Hepatocyte (in vitro differentiated cells): ENCODE results near the gene PASD1. TPM values are rescaled to one million over a fixed set of nuclear protein-coding genes. Genes with fewer than 3 reads are reported as not detected.

Experiments
- DNase-seq: peaks from one replicate; pipeline ENCODE4 v3.0.0-alpha.2; 2016; ENCODE audit warnings: low spot score
- H2AFZ ChIP-seq: fragments of 200-600 bp; sonication (generic); 2 replicates; pipeline ENCODE4 v1.6.0; 2016; ENCODE audit warnings: antibody characterized with exemption, mild to moderate bottlenecking
- H3K27ac ChIP-seq: fragments of 200-600 bp; sonication (generic); 2 replicates; pipeline ENCODE4 v1.5.1; 2016; ENCODE audit warnings: mild to moderate bottlenecking
- H3K27me3 ChIP-seq: fragments of 200-600 bp; sonication (generic); 2 replicates; pipeline ENCODE4 v1.6.1; 2016
- H3K36me3 ChIP-seq: fragments of 200-600 bp; sonication (generic); replicated peaks from 2 replicates; pipeline ENCODE4 v1.5.1; 2016; ENCODE audit warnings: low read depth; ENCODE audit not compliant: insufficient read depth
- H3K4me1 ChIP-seq: fragments of 200-600 bp; sonication (generic); 2 replicates; pipeline ENCODE4 v1.5.1; 2016; ENCODE audit warnings: mild to moderate bottlenecking, moderate library complexity; ENCODE audit not compliant: insufficient read depth
- H3K4me2 ChIP-seq: fragments of 200-600 bp; sonication (generic); 2 replicates; pipeline ENCODE4 v1.6.0; 2016
- H3K4me3 ChIP-seq: fragments of 200-600 bp; sonication (generic); 2 replicates; pipeline ENCODE4 v1.5.1; 2016; ENCODE audit warnings: mild to moderate bottlenecking
- H3K79me2 ChIP-seq: fragments of 200-600 bp; sonication (generic); 2 replicates; pipeline ENCODE4 v1.6.0; 2017; ENCODE audit warnings: mild to moderate bottlenecking
- H3K9me2 ChIP-seq: fragments of 200-600 bp; sonication (generic); replicated peaks from 2 replicates; pipeline ENCODE4 v1.6.0; 2017; ENCODE audit warnings: mild to moderate bottlenecking; ENCODE audit not compliant: insufficient read depth
- H3K9me3 ChIP-seq: fragments of 200-600 bp; sonication (generic); 2 replicates; pipeline ENCODE4 v1.5.1; 2016; ENCODE audit warnings: low read depth, mild to moderate bottlenecking
- H4K20me1 ChIP-seq: fragments of 200-600 bp; sonication (generic); 2 replicates; pipeline ENCODE4 v1.6.0; 2016; ENCODE audit warnings: mild to moderate bottlenecking; ENCODE audit not compliant: insufficient read depth, poor library complexity, severe bottlenecking
- EZH2 ChIP-seq: fragments of 200-600 bp; sonication (generic); IDR thresholded peaks from 2 replicates; pipeline ENCODE4 v1.6.1; 2016; ENCODE audit warnings: antibody characterized with exemption, mild to moderate bottlenecking, borderline replicate concordance
- EZH2phosphoT487 ChIP-seq: fragments of 200-600 bp; sonication (generic); IDR thresholded peaks from one replicate; pipeline ENCODE4 v1.6.1; 2018; ENCODE audit warnings: antibody characterized with exemption, mild to moderate bottlenecking, low read depth, moderate library complexity; ENCODE audit not compliant: unreplicated experiment, severe bottlenecking
- WGBS: methylation state at CpG from one replicate; pipeline ENCODE4 v1.1.6; 2016; ENCODE audit warnings: low lambda C conversion rate; ENCODE audit errors: missing lambda C conversion rate; 5-methylcytosine and 5-hydroxymethylcytosine counted together
- polyA plus RNA-seq: library from polyadenylated mRNA; unstranded; fragments of >200 nt; fragmentation: Nextera tagmentation; extraction: Ambion mirVana; gene quantifications from 2 replicates; pipeline ENCODE4 v1.2.1, GENCODE V29; 2016
- total RNA-seq: library from RNA; depleted of rRNA; stranded (reverse); fragments of >200 nt; gene quantifications from 2 replicates; pipeline ENCODE4 v1.2.3, GENCODE V29; 2014
- TF ChIP-seq, protein P1 (sequence below): fragments of 200-600 bp; sonication (generic); IDR thresholded peaks from 2 replicates; pipeline ENCODE4 v1.5.1; 2016; ENCODE audit warnings: antibody characterized with exemption, mild to moderate bottlenecking; ENCODE audit not compliant: poor library complexity

Gene PASD1
- total and polyA plus RNA-seq, 2 experiments from 2014 or later = not detected

DNA sequence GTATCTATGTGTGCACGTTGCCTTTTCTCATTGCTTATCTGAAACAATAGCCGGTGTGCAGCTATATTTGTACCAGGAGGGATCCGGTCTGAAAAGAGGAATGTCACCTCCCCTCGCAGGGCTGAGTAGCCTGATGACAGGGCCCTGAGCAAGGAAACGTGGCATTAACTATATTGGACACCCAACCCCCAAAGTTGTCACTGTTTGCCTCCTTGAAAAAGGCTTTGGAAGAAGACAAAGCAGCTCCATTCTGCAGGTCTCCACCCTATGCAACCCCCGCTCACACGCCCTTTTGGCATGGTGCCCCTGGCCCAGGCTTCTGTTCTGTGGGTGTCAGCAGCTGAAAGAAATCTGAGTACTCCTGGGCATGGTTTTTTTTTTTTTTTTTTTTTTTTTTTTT, 140.0 kb downstream of the PASD1 start:
- H3K4me3 ChIP-seq = no peak overlapping the region
- H3K79me2 ChIP-seq = no peaks in the 10 kb centered on the region
- H3K9me3 ChIP-seq = no peaks in the 10 kb centered on the region
- no peaks in the 10 kb centered on the region for H3K27me3 ChIP-seq
- no peak overlapping the region for H2AFZ ChIP-seq
- no peaks in the 10 kb centered on the region for H3K36me3 ChIP-seq
- no peak overlapping the region for H3K4me2 ChIP-seq
- H3K27ac ChIP-seq = no peak overlapping the region
- no peaks in the 10 kb centered on the region for H4K20me1 ChIP-seq
- TF ChIP-seq, protein P1, sequence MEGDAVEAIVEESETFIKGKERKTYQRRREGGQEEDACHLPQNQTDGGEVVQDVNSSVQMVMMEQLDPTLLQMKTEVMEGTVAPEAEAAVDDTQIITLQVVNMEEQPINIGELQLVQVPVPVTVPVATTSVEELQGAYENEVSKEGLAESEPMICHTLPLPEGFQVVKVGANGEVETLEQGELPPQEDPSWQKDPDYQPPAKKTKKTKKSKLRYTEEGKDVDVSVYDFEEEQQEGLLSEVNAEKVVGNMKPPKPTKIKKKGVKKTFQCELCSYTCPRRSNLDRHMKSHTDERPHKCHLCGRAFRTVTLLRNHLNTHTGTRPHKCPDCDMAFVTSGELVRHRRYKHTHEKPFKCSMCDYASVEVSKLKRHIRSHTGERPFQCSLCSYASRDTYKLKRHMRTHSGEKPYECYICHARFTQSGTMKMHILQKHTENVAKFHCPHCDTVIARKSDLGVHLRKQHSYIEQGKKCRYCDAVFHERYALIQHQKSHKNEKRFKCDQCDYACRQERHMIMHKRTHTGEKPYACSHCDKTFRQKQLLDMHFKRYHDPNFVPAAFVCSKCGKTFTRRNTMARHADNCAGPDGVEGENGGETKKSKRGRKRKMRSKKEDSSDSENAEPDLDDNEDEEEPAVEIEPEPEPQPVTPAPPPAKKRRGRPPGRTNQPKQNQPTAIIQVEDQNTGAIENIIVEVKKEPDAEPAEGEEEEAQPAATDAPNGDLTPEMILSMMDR = no peak
- TF ChIP-seq EZH2 (no peak), EZH2phosphoT487 (no peak)
- no peaks in the 10 kb centered on the region for H3K9me2 ChIP-seq
- DNase-seq = no peak
- H3K4me1 ChIP-seq = no peaks in the 10 kb centered on the region
- WGBS = 70% methylated on average over 7 of the region's 7 CpGs

DNA sequence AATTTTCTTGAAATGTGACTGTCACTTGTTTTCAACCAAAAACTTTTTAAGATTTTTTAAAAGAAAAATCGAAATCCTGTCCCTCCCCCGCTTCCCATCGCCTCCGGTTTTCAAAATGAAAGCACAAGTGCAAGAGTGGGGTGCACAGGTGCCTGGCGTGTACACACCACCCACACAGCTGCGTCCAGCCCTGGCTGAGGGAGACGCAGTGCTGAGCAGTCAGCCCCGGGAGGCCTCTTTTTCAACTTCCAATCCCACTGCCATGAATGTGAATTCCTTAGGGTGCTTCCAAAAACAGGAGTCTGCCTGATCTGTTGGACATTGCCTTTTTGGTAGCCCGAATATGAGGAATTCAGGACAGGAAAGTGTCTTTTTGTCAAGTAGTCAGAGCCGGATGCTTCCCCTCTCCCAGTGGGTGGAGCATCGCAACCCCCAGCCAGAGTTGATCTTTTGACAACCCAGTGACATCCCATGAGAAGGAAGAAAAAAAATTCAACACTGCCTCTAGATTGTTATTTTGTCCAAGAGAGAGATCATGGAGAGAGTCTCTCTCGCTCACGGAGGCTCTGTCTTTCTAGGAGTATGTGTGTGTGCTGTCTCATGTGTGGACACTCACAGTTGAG, 140.7 kb downstream of the PASD1 start:
- Histone ChIP-seq H2AFZ (no peak overlapping the region), H3K27ac (no peak overlapping the region), H3K79me2 (no peaks in the 10 kb centered on the region), H3K9me3 (no peaks in the 10 kb centered on the region), H3K4me3 (no peak overlapping the region), H3K9me2 (no peaks in the 10 kb centered on the region), H3K4me1 (no peaks in the 10 kb centered on the region), H3K36me3 (no peaks in the 10 kb centered on the region), H3K27me3 (no peaks in the 10 kb centered on the region), H3K4me2 (no peak overlapping the region), H4K20me1 (no peaks in the 10 kb centered on the region)
- no peak for DNase-seq
- WGBS = 85% methylated on average over 13 of the region's 13 CpGs
- TF ChIP-seq, protein P1 = no peak
- TF ChIP-seq EZH2phosphoT487 (no peak), EZH2 (no peak)

DNA sequence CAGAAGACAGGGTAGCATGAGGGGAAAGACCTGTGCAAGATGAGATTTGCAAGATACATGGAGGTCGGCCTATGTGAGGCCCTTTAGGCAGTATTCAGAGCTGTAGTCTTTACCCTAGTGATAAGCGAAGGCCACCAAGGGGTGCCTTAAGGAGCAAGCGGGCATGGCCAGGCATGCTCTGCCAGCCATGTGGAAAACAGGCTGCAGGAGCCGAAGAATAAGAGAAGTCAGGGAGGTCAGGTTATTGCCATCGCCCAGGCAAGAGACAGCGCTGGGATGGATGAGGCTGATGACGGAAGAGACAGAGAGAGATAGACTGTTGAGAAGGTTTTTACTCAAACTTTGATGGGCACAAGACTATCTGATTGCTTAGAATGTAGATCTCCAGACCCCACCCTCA, 145.3 kb downstream of the PASD1 start:
- Histone ChIP-seq H2AFZ (no peak overlapping the region), H3K4me2 (no peak overlapping the region), H3K79me2 (no peaks in the 10 kb centered on the region), H3K27ac (no peak overlapping the region), H3K9me2 (no peaks in the 10 kb centered on the region), H3K4me1 (no peaks in the 10 kb centered on the region), H4K20me1 (no peaks in the 10 kb centered on the region), H3K4me3 (no peak overlapping the region), H3K27me3 (no peaks in the 10 kb centered on the region), H3K9me3 (no peaks in the 10 kb centered on the region), H3K36me3 (no peaks in the 10 kb centered on the region)
- DNase-seq = no peak
- TF ChIP-seq EZH2 (no peak), EZH2phosphoT487 (no peak)
- TF ChIP-seq, protein P1 = no peak
- WGBS = 82% methylated on average over 7 of the region's 7 CpGs
